Activated naive CD4-positive, alpha-beta T cell treated with Interleukin-2 at 50 U/mL for 16 hours (primary cell): ENCODE results near the gene CLEC11A.

Source experiments
- DNase-seq: peaks from one replicate; pipeline ENCODE4 v3.0.0-alpha.2; 2020

CLEC11A gene

DNA sequence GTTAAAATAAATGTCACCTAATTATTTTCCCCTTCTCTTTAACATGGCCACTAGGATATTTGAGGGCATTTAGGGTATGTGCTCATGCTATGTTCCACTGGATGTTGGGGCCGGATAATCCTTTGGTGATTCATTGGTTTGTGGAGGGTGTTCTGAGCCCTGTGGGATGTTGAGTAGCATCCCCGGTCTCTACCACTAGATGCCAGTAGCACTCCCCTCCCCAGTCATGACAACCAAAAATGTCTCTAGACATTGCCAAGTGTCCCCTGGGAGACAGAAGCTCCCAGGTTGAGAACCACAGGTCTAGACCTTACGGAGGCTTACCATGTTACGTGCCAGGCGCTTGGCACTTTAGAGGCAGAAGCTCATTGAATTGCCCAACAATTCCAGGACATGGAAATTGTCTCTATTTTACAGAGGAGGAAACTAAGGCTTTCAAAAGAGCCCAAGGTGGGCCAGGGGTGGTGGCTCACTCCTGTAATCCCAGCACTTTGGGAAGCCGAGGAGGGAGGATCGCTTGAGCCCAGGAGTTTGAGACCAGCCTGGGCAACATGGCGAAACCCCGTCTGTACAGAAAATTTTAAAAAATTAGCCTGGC, 17.6 kb upstream of the CLEC11A start:
- DNase-seq: peak; percentile 16

DNA sequence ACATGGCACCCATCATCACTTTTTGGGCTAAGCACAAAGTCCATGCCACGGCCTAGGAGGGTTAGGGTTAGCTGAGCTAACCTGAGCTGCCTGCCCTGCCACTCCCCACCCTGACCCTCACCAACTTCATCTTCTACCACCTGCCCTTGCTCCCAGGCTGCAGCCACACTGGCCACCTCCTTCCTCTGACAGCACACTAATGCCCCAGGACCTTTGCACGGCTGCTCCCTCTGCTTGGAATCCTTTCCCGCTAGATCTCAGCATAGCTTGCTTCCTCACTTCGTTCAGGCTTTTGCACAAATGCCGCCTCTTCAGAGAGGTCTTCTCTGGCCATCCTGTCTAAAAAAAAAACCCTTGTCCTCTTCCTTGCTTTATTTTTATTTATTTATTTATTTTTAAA, 16.8 kb upstream of the CLEC11A start:
- DNase-seq: no peak

DNA sequence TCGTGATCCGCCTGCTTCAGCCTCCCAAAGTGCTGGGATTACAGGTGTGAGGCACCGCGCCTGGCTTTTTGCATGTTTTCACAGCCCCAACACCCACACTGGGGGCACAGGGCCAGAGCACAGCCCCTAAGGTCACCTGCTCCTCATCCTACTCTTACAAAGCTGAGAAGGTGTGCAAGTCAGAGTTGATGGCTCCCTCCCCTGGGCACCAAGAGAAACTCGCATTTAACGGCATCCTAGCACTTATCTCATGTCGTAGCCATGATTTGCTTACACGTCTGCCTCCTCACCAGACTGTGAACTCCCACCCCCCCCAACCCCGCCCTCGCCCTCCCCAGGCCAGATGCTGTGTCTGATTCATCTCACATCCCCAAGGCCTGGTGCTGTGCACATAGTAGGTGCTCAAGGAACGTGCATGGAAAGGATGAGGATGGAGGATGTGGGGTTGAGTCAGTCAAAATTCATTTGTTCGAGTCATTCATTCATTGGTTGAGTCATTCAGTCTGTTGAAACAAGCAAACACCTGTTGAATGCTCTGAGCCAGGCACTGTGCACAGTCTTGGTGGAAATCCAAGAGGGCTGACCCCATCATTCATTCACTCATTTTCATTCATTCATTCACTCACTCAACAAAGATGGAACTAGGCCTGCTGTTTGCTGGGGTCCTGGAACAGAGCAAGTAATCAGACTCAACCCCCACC, 14.8 kb upstream of the CLEC11A start:
- no peak for DNase-seq

DNA sequence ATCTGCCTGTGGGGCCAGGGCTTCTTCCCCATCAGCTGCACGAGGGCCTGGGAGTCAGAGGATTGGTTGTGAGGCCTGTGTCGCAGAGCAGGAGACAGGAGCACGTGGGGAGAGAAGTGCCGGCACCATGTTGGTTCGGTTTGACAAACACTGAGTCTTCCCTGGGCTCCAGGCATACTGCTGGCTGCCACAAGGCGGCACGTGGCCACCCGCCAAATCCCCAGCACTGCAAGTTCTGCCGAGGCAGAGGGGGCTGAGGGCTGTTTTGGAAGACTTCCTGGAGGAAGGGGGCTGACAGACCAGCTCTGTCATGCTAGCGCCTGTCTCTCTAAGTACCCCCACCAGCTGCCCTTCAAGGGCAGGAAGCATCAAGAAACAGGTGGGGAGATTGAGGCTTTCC, 13.1 kb upstream of the CLEC11A start:
- DNase-seq: no peak

DNA sequence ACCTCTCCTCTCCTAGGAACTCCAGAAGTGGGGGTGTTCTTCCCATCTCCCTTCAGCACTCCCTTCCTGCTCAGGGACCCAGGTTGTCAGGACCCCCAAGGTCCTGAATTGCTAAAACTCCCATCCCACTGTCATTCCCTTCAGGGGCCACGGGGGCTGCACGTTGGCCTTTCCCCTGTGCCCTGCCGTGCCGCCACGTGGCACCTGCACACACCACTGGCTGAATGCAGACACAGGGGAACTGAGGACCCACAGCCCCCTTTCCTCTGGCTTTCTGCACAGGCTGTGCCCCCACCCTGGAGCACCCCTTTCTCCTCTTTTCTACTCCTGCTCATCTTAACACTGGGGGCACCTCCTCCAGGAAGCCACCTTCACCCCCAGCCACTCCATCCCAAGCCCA, 12.6 kb upstream of the CLEC11A start:
- DNase-seq: no peak

DNA sequence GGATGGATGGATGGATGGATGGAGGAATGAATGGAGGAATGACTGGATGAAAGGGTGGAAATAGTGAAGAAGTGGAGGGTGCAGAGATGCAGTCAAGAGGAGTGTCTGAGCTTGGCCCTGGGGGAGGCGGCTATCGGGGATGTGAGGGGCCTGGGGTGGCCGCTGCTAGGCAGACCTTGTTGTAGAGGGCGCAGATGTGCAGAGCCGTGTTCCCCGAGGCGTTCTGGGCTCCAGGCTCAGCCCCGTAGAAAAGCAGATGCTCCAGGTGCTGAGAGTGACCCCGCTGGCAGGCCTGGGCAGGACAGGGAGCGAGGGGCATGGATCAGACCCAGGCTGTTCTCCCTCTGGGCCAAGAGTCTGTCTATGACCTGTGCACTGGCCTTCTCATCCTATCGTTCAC, 12.0 kb upstream of the CLEC11A start:
- no peak for DNase-seq

DNA sequence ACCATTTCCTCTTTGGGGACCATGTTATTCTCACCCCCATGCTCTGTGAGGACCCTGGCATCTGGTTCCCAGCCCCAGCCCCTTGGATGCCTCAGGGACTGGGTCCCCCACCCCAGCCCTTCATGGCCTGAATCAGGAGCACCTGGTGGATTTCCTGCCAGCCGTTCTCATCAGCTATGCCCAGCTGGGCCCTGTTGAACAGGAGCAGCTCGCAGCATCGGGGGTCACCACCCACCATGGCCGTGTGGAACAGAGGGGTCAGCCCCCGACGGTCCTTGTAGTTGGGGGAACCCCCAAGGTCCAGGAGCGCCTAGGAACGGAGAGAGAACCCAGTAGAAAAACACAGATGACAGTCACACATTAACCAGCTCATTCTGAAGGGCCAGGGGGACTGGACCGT, 11.4 kb upstream of the CLEC11A start:
- DNase-seq: no peak

DNA sequence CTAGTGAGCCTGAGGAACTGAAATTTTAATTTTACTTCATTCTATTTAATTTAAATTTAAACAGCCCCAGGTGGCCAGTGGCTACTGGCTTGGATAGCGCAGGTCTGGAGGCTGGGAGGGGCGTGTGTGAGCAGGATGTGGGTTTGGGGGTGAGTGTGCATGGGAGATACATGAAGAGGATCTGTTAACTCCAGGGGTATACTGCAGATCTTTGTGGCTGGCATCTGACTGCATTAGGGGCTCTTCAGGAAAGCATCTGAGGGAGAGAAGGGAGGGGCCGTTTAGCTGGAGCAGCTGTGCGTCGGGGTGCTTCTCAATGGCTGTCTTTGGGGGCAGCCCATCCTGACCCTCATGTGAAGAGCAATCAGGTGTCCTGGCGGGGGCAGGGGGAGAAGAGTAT, 10.3 kb upstream of the CLEC11A start:
- DNase-seq: no peak

DNA sequence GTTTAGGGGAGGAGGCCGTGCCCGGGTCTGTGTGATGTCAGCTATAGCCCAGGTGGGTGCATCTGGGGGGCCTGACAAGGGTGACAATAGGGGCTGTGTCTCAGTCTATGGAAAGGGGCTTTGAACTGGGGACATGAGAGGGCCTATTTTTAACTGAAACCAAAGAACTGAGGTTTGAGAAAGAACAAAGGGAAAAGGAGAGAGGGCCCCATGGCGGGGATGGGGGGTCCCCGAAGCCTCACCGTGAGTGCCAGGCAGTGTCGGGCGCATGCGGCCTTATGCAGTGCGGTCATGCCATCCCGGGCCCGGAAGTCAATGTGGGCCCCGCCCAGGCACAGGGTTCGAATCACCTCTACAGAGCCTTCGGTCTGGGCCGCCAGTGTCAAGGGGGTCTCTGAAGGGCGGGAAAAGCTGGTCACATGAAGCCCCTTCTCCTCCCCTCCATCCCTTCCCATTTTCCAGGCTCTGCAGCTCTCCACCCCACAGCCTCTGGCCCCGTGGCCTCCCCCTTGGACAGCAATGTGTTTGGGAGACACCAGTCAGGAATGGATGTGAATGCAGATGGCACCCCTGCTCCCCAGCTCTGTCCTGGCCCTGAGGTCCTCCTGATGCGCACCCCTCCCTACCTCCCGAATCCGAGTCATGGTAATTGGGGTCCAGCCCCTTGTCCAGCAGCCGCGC, 9.5 kb upstream of the CLEC11A start:
- no peak for DNase-seq

DNA sequence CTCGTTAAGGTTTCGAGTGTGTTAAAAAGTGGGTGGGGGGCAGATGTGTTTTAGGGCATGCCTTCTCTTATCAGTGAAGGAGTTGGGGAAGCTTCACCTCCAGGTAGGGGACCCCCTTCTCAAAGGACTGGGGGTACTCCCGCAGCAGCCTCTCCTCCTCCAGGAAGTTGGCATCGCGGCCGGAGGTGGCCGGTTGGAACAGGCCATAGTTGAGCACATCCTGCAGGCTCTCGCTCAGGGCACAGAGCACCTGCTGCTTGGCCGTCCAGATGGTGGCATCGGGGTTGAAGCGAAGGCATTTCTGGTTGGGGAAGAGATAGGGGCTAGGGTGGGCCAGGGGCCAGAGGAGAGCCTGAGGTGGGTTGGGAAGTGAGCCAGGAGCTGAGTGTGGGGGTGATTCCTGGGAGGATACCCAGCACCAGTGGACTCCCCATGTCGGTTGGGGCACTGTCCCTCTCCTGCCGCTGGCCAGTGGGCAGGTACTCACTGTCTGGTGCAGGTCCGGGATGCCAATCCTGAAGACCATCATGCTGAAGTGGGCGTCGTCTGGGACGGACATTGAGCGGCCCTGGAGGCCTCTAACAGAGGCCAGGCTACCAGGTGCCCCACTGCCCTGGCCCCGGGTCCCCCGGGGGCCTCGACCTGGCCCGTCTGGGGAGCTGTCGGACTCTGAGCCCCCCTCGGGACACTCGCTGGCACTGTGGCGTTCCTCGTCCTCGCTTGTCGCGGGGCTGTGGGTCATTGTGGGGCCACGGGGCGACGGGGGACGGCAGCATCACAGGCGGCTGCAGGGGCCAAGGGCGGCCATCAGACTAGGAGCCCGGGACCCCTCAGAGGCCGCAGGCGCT, 6.8 kb upstream of the CLEC11A start:
- no peak for DNase-seq

DNA sequence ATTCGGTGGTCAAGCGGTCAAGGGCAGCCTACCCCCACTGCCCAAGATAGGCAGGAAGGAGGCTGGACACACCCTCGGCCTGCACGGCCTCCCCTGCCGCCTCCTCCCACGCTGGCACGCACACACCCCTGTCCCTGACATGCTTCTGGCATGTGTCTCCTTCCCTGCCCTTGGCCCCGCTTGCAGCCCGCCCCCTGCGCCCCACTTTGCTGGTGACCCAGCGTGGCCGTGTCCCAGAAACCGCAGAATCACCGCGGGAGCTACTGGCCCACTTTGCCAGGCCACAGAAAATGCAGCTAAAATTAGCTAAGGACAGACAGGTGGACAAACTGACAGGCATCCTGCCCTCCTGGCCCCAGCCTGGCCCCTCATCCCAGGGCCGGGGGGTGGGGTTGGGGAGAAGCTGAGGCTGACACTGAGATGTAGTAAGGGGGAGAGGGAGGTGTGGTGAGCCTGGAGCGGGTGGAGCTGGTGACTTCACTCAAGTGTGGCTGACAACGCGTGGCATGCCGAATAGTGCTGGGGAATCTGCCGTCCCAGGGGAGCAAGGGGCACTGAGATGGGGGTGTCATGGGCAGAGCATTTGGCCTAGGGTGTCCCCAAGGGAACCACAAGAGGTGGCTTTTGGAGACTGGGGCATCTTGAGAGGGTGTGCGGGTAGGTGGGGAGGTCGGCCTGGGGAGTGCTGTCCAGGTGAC, 6.0 kb upstream of the CLEC11A start:
- no peak for DNase-seq

DNA sequence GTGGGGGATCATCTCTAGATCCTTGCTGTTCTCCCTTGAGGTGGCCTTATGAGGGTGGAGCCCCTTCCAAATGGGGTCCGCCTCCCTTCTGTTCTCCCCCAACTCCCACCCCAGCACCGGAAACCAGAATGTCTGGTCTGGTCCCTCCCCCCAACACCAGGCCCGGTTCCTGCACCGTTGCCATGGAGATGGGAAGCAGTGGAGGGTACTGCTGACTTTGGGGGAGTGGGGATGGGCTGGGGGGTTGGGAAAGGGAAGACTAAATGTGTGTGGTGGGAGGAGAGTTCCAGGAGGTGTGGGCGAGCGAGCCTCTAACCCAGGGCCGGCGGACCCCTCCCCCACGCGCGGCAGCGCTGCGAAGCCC, 5.3 kb upstream of the CLEC11A start:
- DNase-seq: no peak

DNA sequence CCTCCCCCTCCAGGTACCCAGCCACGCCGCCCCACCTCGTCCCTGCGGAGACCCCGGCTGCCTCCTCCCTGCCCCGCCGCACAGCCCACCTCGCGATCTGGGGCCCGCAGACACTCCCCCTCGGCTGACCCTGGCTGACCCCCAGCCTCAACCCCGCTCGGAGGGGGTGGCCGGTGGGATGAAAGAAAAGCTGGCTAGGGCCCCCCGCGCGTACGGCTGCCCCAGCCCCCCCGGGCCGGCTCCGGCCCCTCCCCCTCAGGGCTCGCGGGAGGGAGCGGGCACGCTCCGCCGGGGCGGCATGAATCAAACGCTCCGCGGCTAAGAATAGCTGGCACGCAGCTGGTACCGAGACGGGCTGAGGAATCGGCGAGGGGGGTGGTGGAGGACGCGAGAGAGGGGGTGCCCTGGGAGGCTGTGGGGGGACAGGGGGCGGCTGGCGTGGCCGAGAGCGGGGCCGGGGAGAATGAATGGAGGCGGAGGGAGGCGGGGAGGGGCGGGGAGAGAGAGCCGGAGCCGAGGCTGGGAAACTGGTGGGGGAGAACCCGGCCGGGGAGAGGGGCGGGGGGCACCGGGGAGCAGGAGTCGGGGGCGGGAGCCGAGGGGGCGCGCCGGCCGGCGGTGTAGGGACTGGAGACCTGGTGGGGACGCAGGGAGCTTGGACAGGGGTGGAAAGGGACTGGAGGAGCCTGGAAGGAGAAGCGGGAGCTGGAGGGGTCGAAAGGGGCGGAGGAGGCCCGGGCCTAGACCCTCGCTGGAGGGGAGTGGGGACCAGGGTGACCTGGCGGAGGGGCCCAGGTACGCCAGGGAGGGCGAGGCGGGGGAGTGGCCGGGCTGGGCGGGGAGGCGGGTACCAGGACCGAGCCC, 4.7 kb upstream of the CLEC11A start:
- no peak for DNase-seq

DNA sequence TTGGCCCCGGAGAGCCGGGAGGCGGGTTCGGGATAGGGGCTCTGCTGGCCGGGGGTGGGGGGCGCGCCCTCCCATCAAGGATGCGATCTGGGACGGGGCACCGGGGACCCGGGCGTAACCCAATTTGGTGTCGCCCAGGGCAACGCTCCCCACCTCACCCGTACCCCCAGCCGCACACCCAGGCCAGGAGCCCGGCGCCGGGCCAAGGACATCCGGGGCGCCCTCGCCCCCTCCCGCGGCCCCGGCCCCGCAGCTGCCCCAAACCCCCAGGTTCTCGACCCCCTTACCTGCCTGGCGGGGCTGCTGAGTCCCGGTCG, 4.1 kb upstream of the CLEC11A start:
- no peak for DNase-seq

DNA sequence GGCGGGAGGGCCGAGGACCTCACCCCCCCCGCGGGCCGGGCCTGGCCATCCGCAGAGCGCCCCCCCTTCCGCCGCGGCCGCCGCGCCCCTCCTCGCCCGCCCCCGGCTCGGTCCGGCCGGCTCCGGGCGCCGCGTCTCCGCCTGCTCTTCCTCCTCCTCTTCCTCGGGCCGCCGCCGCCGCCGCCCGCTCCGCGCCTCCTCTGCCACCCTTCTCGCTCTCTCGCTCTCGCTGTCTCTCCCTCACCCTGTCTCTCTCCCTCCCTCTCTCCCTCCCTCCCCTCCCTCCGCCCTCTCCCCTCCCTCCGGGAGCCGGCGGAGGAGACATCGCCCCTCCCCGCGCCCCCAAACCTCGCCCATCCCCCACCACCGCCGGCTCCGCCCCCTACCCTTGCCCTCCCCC, 3.6 kb upstream of the CLEC11A start, which contains the start of gene SHANK1:
SHANK1 (minus strand) TSS at position 237 of the 400 bp plus-strand sequence. CDS start 2,883 bp downstream, outside the sequence.
- DNase-seq: no peak

DNA sequence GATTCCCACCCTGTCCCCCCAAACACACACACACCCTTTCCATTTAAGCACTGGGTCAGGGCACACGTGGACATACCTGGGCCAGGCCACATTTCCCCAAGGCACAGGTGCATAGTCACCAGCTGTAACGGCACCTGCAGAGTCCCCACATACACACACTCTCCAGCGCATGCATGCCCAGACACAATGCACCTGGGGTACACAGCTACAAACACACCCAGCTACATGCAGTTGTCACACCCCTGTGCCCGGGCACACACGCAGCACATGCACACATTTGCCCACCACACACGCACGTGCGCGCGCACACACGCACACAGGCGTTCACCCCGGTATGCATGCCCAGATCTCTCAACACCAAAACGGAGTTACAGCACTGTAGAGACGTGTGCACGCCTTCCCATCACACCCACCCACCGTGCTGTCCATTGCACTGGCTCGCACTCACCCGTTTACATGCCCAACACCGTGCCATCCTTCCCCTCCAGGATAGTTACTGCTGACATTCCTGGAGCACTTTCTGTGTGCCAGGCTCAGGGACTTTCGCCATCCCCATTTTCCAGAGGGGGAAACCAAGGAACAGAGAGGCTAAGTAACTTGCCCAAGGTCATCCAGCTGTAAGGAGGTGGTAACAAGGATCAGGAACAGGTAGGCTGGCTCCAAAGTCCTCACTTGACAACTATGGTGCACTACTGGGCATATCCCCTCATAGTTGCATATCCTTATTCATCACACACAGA, 2.8 kb upstream of the CLEC11A start:
- DNase-seq: no peak

DNA sequence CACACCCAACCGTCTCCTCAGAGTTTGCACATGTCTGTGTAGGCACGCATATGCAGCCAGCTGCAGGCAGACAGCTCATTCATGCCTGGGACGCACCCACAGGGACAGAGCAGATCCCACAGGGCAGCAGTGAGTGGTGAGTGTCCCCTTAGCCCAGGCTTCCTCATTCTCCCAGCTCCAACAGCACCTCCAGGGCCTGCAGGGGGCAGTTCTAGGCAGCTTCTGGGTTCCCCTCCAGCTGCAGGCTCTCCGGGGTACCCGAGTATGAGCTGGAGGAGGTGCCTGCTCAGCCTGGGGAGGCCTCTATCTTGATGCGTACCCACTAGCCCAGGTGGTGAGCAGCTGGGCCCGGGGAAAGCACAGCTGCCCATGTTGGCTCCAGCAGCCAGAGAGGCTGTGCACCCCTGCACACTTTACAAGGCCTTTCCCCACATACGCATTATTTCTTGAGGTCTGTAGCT, 2.2 kb upstream of the CLEC11A start:
- DNase-seq: no peak

DNA sequence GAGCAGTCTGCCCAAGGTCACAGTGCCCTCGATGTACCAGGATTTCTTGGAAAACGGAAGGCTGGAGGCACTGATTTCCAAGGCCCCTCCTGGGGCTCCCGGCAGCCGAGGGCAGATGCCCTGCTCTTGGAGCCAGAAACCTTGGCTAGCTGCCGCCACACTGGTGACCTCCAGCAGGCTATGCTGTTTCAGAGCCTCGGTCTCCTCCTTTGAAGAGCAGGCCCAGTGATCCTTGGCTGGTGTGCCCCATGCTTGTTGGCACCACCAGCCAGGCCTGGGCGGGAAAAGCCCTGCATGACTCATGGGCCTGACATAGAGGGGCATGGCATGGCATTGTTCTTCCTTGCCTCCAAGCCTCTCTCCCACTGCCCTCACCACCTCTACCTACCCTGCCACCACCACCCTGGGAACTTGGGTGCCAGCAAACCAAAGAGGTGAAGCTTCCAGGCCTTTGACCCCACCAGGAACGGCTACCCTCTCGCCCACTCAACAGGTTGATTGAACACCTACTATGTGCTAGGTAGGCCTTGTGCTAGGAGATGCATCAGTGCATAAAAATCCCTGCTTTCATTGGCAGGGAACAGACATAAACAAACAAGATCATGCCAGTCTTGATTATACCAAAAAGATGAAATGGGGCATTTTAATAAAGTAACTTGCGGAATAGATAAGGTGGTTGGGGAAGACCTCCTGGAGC, 1.6 kb upstream of the CLEC11A start:
- no peak for DNase-seq

DNA sequence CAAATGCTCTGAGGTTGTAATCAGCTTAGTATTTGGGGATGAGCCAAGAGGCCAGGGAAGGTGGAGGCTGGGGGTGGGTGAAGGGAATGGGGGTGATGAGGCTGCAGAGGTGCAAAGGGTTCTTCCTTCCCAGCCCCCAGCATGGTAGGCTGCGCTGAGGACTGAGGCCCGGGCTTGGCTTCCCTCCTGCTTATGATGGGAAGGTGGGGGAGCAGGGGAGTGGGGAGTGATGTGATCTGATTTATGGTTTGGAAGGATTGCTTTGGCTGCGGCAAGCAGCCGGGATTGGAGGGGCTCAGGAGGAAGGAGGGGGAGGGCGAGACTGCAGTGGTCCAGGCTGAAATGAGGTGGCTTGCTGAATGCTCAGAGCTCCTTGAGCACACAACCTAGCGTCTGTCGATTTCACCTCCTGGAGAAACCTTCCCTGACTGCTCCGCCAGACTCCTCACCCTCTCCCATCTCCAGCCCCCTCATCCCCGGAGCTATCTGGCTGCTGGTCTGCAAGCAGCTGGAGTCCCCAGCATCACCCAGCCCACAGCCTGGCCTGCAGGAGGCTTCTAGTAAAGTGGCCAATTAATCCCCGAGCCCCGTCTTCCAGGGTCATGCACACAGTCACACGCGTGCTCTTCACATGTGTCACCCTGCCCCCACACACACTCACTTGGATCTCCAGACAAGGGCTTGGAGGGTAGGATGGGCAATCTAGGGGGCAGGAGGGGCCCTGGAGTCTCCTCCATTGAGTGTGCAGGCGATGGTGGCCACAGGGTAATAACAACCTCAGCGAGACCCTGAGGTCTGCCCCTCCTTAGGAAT, 757 bp upstream of the CLEC11A start:
- no peak for DNase-seq
